Right lobe of liver (tissue), 4 donors: ENCODE results near the gene NUP35.

ENCODE experiments used
- POLR2A ChIP-seq: fragments of 450-650 bp; IDR thresholded peaks from one replicate; pipeline ENCODE4 v1.6.1; 2017; ENCODE audit warnings: antibody characterized with exemption, mild to moderate bottlenecking
- TF ChIP-seq, protein P1 (sequence below), 4 donors: fragments of 200-600 bp in 3 of 4; fragments of 450-650 bp in 1 of 4; IDR thresholded peaks; one replicate each; pipeline versions ENCODE4 v1.5.1 to v1.8.0; 2016 to 2022; ENCODE audit warnings: antibody characterized with exemption in 4 of 4, mild to moderate bottlenecking in 2 of 4
- donor health status: DM: no; HTN: no; CAD: no.
- donor health status: DM: no; HTN: no; CAD: no.
- donor health status: DM: no; HTN: yes; CAD: no.

DNA sequence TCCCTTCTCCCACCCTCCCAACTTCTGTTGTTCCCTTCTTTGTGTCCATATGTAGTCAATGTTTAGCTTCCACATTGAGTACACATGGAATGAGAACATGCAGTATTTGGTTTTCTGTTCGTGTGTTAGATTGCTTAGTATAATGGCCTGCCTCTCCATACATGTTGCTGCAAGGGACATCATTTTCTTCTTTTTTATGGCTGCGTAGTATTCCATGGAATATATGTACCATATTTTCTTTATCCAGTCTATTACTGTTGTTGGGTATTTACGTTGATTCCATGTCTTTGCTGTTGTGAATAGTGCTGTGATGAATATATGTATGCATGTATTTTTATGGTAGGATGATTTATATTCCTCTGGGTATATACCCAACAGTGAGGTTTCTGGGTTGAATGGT, 42.0 kb downstream of the NUP35 start:
- no peak for TF ChIP-seq POLR2A
- TF ChIP-seq, protein P1, sequence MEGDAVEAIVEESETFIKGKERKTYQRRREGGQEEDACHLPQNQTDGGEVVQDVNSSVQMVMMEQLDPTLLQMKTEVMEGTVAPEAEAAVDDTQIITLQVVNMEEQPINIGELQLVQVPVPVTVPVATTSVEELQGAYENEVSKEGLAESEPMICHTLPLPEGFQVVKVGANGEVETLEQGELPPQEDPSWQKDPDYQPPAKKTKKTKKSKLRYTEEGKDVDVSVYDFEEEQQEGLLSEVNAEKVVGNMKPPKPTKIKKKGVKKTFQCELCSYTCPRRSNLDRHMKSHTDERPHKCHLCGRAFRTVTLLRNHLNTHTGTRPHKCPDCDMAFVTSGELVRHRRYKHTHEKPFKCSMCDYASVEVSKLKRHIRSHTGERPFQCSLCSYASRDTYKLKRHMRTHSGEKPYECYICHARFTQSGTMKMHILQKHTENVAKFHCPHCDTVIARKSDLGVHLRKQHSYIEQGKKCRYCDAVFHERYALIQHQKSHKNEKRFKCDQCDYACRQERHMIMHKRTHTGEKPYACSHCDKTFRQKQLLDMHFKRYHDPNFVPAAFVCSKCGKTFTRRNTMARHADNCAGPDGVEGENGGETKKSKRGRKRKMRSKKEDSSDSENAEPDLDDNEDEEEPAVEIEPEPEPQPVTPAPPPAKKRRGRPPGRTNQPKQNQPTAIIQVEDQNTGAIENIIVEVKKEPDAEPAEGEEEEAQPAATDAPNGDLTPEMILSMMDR (IDR thresholded peaks at IDR 0.05), result no peak
